ENCODE measurements around the gene NAA20. TPM values are rescaled to one million over a fixed set of nuclear protein-coding genes. Genes with fewer than 3 reads are reported as not detected.
"Not testable (repeated sequence)": the region's sequence is repeated elsewhere in the genome, so short reads cannot be mapped to it uniquely, and the experiment has no call there.

Gene NAA20
- total RNA-seq, 1 donor from 2014 or later = 33.5 TPM

DNA sequence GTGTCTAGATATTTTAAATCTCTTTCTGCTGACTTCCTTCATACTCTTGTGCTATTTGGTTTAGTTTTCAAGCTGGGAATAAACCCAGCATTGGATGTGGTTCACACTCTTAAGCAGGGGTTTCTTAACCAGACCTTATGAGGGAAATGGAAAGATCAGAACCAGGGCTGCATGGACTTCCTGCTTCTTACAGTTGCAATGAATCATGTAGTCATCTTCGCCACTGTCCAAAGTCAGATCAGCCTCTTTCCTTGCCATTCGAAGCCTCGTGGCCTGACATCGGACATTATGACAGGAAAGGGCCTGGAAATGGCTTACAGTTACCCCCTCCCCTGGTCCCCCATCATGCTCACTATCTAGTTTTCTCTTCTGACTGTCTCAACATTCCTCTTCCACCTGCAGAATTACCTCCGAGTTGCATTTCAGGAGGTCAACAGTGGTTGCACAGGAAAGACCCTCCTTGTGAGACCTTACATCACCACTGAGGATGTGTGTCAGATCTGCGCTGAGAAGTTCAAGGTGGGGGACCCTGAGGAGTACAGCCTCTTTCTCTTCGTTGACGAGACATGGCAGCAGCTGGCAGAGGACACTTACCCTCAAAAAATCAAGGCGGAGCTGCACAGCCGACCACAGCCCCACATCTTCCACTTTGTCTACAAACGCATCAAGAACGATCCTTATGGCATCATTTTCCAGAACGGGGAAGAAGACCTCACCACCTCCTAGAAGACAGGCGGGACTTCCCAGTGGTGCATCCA, 16.8 kb upstream of the NAA20 start:
- no peaks in the 10 kb centered on the region for H3K36me3 Mint-ChIP-seq (ENCODE audit: unreplicated experiment)
- H3K4me3 Mint-ChIP-seq (ENCODE audit: unreplicated experiment) = no peak overlapping the region
- no peak overlapping the region for H3K27ac Mint-ChIP-seq (ENCODE audit: unreplicated experiment)
- peaks cover 2% of the 10 kb centered on the region for H3K27me3 Mint-ChIP-seq (ENCODE audit: unreplicated experiment)
- TF ChIP-seq, protein P1, sequence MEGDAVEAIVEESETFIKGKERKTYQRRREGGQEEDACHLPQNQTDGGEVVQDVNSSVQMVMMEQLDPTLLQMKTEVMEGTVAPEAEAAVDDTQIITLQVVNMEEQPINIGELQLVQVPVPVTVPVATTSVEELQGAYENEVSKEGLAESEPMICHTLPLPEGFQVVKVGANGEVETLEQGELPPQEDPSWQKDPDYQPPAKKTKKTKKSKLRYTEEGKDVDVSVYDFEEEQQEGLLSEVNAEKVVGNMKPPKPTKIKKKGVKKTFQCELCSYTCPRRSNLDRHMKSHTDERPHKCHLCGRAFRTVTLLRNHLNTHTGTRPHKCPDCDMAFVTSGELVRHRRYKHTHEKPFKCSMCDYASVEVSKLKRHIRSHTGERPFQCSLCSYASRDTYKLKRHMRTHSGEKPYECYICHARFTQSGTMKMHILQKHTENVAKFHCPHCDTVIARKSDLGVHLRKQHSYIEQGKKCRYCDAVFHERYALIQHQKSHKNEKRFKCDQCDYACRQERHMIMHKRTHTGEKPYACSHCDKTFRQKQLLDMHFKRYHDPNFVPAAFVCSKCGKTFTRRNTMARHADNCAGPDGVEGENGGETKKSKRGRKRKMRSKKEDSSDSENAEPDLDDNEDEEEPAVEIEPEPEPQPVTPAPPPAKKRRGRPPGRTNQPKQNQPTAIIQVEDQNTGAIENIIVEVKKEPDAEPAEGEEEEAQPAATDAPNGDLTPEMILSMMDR (IDR thresholded peaks at IDR 0.05; ENCODE audit: partially characterized antibody, unreplicated experiment) = no peak
- peaks cover 5% of the 10 kb centered on the region for H3K9me3 Mint-ChIP-seq (ENCODE audit: unreplicated experiment)
- H3K4me1 Mint-ChIP-seq (ENCODE audit: low read depth, unreplicated experiment) = peaks cover 1% of the 10 kb centered on the region
- DNase-seq = no peak

DNA sequence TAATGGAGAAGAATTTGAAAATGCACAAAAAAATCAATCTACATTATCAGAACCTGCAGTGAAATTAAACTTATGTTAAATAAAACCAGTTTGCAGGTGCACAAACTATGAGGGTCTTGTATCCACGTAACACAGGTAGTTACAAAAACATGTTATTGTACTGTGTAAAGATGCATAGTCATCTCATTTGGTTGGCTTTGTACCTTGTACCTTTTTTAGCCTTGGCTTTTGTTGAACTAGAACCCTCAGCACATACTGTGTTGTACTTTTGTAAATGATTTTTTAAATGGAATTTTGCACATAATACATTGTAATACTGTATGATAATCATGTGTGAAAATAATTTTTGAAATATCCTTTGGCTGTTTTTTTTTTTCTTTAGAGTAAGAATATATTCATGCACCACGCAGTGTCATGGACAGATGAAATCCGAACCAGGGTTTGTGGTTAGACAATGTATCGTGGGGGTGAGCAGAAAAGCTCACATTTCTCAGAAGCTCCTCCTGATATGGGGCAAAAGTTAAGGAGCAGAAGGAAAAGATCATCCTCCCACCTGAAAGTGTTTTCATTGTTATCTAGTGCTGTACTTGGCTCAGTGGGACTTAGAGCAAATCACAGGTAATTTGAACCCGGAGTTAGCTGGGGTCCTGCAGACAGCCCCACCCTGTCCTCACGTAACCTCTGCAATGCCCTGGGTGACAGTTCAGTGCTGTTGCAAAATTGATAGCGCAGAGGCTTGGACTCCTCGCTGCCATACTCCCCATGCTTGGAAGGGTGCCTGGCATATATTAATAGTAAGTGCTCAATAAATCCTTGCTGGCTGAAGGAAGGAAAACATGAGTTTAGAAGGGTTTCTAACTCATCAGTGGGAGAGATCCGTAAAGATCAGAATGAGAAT, 14.8 kb upstream of the NAA20 start:
- H3K4me3 Mint-ChIP-seq (ENCODE audit: unreplicated experiment) = no peak overlapping the region
- no peak overlapping the region for H3K27ac Mint-ChIP-seq (ENCODE audit: unreplicated experiment)
- TF ChIP-seq, protein P1 (IDR thresholded peaks at IDR 0.05; ENCODE audit: partially characterized antibody, unreplicated experiment) = no peak
- H3K36me3 Mint-ChIP-seq (ENCODE audit: unreplicated experiment) = no peaks in the 10 kb centered on the region
- H3K4me1 Mint-ChIP-seq (ENCODE audit: low read depth, unreplicated experiment) = no peaks in the 10 kb centered on the region
- H3K9me3 Mint-ChIP-seq (ENCODE audit: unreplicated experiment) = peaks cover 5% of the 10 kb centered on the region
- peaks cover 2% of the 10 kb centered on the region for H3K27me3 Mint-ChIP-seq (ENCODE audit: unreplicated experiment)
- no peak for DNase-seq

DNA sequence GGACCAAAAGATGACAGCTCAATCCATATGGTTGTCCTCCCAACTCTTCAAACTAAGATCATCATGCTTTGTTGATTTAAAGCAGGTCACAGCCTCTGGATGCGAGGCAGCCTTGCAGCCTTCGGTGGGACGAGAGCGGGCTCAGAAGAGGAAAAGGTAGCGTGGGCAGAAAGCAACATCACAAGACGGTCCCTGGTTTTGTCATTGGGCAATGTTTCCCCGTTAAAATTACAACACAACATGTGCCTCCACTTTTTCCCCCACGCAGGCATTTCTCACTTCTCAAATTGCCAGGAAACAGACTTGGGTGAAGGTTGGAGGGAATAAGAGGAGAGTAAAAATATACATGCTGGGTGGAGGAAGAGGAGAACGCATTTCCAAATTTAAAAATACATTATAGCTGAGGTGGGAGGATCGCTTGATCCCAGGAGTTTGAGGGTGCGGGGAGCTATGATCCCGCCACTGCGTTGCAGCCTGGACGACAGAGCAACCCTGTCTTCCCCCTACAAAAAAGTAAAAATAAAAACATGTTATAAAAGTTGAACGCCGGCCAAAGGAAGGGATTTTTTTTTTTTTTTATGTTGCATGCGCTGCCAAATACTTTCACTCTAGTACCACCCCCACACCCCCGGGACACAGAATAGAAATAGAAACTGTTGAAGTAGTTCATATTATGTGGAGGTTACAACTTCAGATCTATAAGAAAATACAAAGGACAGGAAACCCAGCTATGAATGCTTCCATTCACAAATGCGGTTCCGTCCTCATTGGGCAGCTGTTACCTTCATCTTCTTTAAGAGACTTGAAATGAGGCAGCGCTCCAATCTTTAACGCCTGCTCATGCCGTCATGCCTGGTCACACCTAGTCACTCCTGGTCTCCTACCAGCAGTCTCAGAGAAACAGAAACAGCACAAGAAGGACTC, 13.9 kb upstream of the NAA20 start:
- H3K27ac Mint-ChIP-seq (ENCODE audit: unreplicated experiment) = no peak overlapping the region
- H3K9me3 Mint-ChIP-seq (ENCODE audit: unreplicated experiment) = peaks cover 5% of the 10 kb centered on the region
- DNase-seq = no peak
- H3K4me3 Mint-ChIP-seq (ENCODE audit: unreplicated experiment) = no peak overlapping the region
- TF ChIP-seq, protein P1 (IDR thresholded peaks at IDR 0.05; ENCODE audit: partially characterized antibody, unreplicated experiment) = no peak
- H3K4me1 Mint-ChIP-seq (ENCODE audit: low read depth, unreplicated experiment) = no peaks in the 10 kb centered on the region
- no peaks in the 10 kb centered on the region for H3K36me3 Mint-ChIP-seq (ENCODE audit: unreplicated experiment)
- H3K27me3 Mint-ChIP-seq (ENCODE audit: unreplicated experiment) = peaks cover 2% of the 10 kb centered on the region

DNA sequence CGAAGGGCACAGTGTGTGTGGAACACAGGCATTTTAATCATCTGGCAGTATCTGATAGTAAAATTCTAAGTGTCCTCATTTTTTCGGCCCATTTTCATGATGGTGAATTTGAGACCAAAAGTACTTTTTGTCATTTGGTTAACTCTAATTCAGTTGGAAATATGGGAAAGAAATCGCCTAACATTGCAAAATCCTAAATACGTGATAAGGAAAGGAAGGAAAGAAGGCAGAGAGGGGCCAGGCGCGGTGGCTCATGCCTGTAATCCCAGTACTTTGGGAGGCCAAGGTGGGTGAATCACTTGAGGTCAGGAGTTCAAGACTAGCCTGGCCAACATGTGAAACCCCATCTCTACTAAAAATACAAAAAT, 13.2 kb upstream of the NAA20 start:
- not testable (repeated sequence) for H3K9me3 Mint-ChIP-seq (ENCODE audit: unreplicated experiment); H3K4me3 Mint-ChIP-seq (ENCODE audit: unreplicated experiment); H3K4me1 Mint-ChIP-seq (ENCODE audit: low read depth, unreplicated experiment); H3K36me3 Mint-ChIP-seq (ENCODE audit: unreplicated experiment); DNase-seq; H3K27me3 Mint-ChIP-seq (ENCODE audit: unreplicated experiment)
- H3K27ac Mint-ChIP-seq (ENCODE audit: unreplicated experiment) = peak overlapping the region; percentile 70

DNA sequence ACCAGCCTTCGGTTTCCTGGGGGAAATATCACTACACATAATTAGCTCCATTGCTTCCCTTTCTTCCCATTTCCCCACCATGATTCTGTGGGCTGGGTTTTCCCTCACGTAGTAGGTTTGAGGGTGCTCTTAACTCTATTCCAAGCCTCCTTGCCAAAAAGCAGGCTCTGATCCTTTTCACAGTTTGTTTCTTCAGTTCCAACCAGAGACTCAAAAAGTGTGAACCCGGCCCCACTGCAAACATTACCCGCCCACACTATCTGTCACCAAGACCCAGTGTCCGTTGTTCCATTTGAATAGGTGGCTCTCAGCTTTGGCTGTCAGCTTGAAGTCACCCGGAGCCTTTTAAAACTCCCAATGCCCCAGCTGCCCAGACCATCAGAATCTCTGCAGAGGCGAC, 11.8 kb upstream of the NAA20 start:
- no peak overlapping the region for H3K4me3 Mint-ChIP-seq (ENCODE audit: unreplicated experiment)
- H3K27me3 Mint-ChIP-seq (ENCODE audit: unreplicated experiment) = peaks cover 2% of the 10 kb centered on the region
- H3K9me3 Mint-ChIP-seq (ENCODE audit: unreplicated experiment) = peaks cover 3% of the 10 kb centered on the region
- H3K36me3 Mint-ChIP-seq (ENCODE audit: unreplicated experiment) = no peaks in the 10 kb centered on the region
- DNase-seq = no peak
- TF ChIP-seq, protein P1 (IDR thresholded peaks at IDR 0.05; ENCODE audit: partially characterized antibody, unreplicated experiment) = no peak
- H3K4me1 Mint-ChIP-seq (ENCODE audit: low read depth, unreplicated experiment) = peaks cover 4% of the 10 kb centered on the region
- H3K27ac Mint-ChIP-seq (ENCODE audit: unreplicated experiment) = no peak overlapping the region
